ENCODE data around the gene MNAT1.
"Not testable (repeated sequence)": the region's sequence is repeated elsewhere in the genome, so short reads cannot be mapped to it uniquely, and the experiment has no call there.

MNAT1 gene

GRCh38 chr14:60734465-60735242 lies at the start of gene MNAT1:
Gene MNAT1, plus strand, starts transcription at chr14:60734761. Its CDS starts 102 bp downstream, at chr14:60734863.
- DNase-seq, result peak; percentile 84

- DNase-seq, result no peak
Observed at GRCh38 chr14:60686865-60687264, 47.7 kb upstream of the MNAT1 start.

- no peak for DNase-seq
Observed at GRCh38 chr14:60691383-60692113, 43.0 kb upstream of the MNAT1 start.

GRCh38 chr14:60695327-60695726 lies 39.2 kb upstream of the MNAT1 start:
- DNase-seq, result no peak

- no peak for DNase-seq
Observed at GRCh38 chr14:60700598-60700997, 34.0 kb upstream of the MNAT1 start.

GRCh38 chr14:60705100-60705499 lies 29.5 kb upstream of the MNAT1 start:
- DNase-seq, result no peak

- no peak for DNase-seq
Observed at GRCh38 chr14:60707858-60708257, 26.7 kb upstream of the MNAT1 start.

GRCh38 chr14:60710494-60710893 lies 24.1 kb upstream of the MNAT1 start:
- no peak for DNase-seq

- DNase-seq, result no peak
Observed at GRCh38 chr14:60713513-60713912, 21.0 kb upstream of the MNAT1 start.

GRCh38 chr14:60720391-60720790 lies 14.2 kb upstream of the MNAT1 start:
- no peak for DNase-seq

GRCh38 chr14:60720962-60721325 lies 13.6 kb upstream of the MNAT1 start:
- DNase-seq, result no peak

- peak; percentile 12 for DNase-seq
Observed at GRCh38 chr14:60721326-60722106, 13.0 kb upstream of the MNAT1 start.

GRCh38 chr14:60722107-60722356 lies 12.5 kb upstream of the MNAT1 start:
- no peak for DNase-seq

- peak; percentile 56 for DNase-seq
Observed at GRCh38 chr14:60722357-60723115, 12.0 kb upstream of the MNAT1 start.

- DNase-seq, result peak; percentile 53
Observed at GRCh38 chr14:60723116-60723906, 11.2 kb upstream of the MNAT1 start.

GRCh38 chr14:60723907-60724618 lies 10.5 kb upstream of the MNAT1 start, which contains the start of gene SIX4:
Gene SIX4, minus strand, starts transcription at chr14:60724351. Its CDS starts 277 bp downstream, at chr14:60724074.
- peak; percentile 82 for DNase-seq

GRCh38 chr14:60731291-60731690 lies 3.3 kb upstream of the MNAT1 start:
- DNase-seq, result not testable (repeated sequence)

GRCh38 chr14:60732840-60733483 lies 1.6 kb upstream of the MNAT1 start:
- no peak for DNase-seq

- no peak for DNase-seq
Observed at GRCh38 chr14:60735416-60735815, 855 bp downstream of the MNAT1 start.

GRCh38 chr14:60736494-60736893 lies 1.9 kb downstream of the MNAT1 start:
- DNase-seq, result no peak

Measured in NCI-H1092 (cell line).